ENCODE data around the gene NHP2. TPM values are rescaled to one million over a fixed set of nuclear protein-coding genes. Genes with fewer than 3 reads are reported as not detected.

Gene NHP2
- total RNA-seq, 3 donors from 2014 or later (not counting 1 experiment from before 2014, with no cell fraction given): 39.2 to 43.5 (median 40.2) TPM

DNA sequence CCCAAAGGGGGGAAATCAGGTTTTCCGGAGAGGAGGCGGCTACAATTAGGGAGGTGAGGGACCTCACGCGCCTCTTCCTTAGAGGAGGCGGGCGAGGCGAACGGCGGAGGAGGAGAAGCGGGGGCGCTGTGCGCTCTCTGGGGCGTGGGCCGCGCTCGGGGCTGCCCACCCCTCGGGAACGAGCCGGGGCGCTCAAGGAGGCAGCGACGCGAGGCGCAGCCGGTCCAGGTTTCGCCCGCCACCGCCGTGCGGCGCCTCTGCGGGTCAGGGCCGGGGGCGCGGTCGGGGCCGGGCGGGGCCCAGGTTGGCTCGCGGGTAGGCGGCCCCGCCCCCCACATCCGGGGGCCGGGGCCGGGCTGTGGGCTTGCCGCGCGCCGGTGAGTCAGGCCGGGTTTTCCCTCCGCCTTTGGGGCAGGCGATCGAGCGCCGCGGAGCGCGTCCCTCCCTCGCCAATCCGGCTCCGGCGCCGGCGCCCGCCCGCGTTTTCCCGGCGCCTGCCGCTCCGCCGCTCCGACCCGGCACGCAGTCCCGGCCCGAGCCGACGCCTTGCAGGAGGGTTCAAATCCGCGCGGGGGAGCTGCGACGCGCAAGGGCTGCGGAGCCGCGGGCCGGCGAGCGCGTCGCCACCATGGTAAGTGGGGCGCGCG, 40.4 kb downstream of the NHP2 start, which contains the start of gene N4BP3:
Gene N4BP3 (plus strand): TSS at position 392 of the 647 bp plus-strand sequence. CDS start 6,052 bp downstream, outside the sequence.
- Mint-ChIP-seq H3K27me3 (ENCODE audit: low read depth in 2 of 2) (peaks cover 8 to 25% of the 10 kb centered on the region in 2 donors), H3K4me1 (peaks cover 29 to 38% of the 10 kb centered on the region in 2 donors), H3K36me3 (no peaks in the 10 kb centered on the region), H3K4me3 (peak within 1 kb of the TSS; percentile 91), H3K27ac (peak within 1 kb of the TSS; percentile 90 to 94), H3K9me3 (no peaks in the 10 kb centered on the region)
- WGBS (ENCODE audit: insufficient coverage): under 1% methylated on average over 96 of the region's 96 CpGs
- ATAC-seq: peak; percentile 33 to 55 (median 49)
- intact Hi-C loops (cut with micrococcal nuclease): loop anchor here (10.0 kb wide), 1 partner anchor 122 kb away; the partner anchor contains the start of gene PHYKPL
- no peaks in the 10 kb centered on the region for H3K36me3 ChIP-seq (ENCODE audit: control insufficient read depth, insufficient read depth, low read length)
- peak; percentile 85 to 89 for DNase-seq
- no peaks in the 10 kb centered on the region for H3K9me3 ChIP-seq (ENCODE audit: control insufficient read depth, insufficient read depth, low read length)
- TF ChIP-seq, protein P1, sequence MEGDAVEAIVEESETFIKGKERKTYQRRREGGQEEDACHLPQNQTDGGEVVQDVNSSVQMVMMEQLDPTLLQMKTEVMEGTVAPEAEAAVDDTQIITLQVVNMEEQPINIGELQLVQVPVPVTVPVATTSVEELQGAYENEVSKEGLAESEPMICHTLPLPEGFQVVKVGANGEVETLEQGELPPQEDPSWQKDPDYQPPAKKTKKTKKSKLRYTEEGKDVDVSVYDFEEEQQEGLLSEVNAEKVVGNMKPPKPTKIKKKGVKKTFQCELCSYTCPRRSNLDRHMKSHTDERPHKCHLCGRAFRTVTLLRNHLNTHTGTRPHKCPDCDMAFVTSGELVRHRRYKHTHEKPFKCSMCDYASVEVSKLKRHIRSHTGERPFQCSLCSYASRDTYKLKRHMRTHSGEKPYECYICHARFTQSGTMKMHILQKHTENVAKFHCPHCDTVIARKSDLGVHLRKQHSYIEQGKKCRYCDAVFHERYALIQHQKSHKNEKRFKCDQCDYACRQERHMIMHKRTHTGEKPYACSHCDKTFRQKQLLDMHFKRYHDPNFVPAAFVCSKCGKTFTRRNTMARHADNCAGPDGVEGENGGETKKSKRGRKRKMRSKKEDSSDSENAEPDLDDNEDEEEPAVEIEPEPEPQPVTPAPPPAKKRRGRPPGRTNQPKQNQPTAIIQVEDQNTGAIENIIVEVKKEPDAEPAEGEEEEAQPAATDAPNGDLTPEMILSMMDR (IDR thresholded peaks at IDR 0.05): no peak
- peaks cover 2% of the 10 kb centered on the region for H3K27me3 ChIP-seq (ENCODE audit: control insufficient read depth, insufficient read depth, low read length)
- peak within 1 kb of the TSS; percentile 41 for H3K4me3 ChIP-seq (ENCODE audit: low read length)
- H3K4me1 ChIP-seq (ENCODE audit: control insufficient read depth, insufficient read depth, low read length): peaks cover 61% of the 10 kb centered on the region
- peak within 1 kb of the TSS; percentile 60 for H3K27ac ChIP-seq (ENCODE audit: low read length)

DNA sequence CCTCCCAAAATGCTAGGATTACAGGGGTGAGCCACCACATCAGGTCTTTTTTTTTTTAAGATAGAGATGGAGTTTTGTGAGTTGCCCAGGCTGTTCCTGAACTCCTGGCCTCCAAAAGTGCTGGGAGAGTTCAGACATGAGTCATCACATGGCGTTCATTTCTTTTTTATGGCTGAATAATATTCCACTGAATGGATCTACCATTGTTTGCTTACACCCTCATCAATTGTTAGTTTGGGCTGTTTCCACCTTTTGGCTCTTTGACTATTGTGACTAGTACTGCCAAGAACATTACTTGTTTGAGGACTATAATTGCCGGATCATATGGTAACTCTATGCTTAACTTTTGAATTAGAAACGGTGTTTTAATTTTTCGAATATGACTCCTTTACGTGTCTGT, 41.1 kb downstream of the NHP2 start:
- Histone ChIP-seq H3K36me3 (ENCODE audit: control insufficient read depth, insufficient read depth, low read length) (no peaks in the 10 kb centered on the region), H3K27ac (ENCODE audit: low read length) (no peak overlapping the region), H3K4me1 (ENCODE audit: control insufficient read depth, insufficient read depth, low read length) (peaks cover 54% of the 10 kb centered on the region), H3K27me3 (ENCODE audit: control insufficient read depth, insufficient read depth, low read length) (peaks cover 2% of the 10 kb centered on the region), H3K4me3 (ENCODE audit: low read length) (no peak overlapping the region), H3K9me3 (ENCODE audit: control insufficient read depth, insufficient read depth, low read length) (no peaks in the 10 kb centered on the region)
- H3K9me3 Mint-ChIP-seq: no peaks in the 10 kb centered on the region
- H3K36me3 Mint-ChIP-seq: no peaks in the 10 kb centered on the region
- DNase-seq (no peak), ATAC-seq (no peak)
- H3K27ac Mint-ChIP-seq: peak overlapping the region; percentile 82 to 84
- H3K4me3 Mint-ChIP-seq: peak overlapping the region; percentile 83
- TF ChIP-seq, protein P1 (IDR thresholded peaks at IDR 0.05): no peak
- peaks cover 8 to 28% of the 10 kb centered on the region in 2 donors for H3K27me3 Mint-ChIP-seq (ENCODE audit: low read depth in 2 of 2)
- H3K4me1 Mint-ChIP-seq: peaks cover 29 to 38% of the 10 kb centered on the region in 2 donors
- intact Hi-C loops (cut with micrococcal nuclease): loop anchor here (10.0 kb wide), 1 partner anchor 122 kb away; the partner anchor contains the start of gene PHYKPL
- WGBS (ENCODE audit: insufficient coverage): 73% methylated on average over 5 of the region's 5 CpGs

DNA sequence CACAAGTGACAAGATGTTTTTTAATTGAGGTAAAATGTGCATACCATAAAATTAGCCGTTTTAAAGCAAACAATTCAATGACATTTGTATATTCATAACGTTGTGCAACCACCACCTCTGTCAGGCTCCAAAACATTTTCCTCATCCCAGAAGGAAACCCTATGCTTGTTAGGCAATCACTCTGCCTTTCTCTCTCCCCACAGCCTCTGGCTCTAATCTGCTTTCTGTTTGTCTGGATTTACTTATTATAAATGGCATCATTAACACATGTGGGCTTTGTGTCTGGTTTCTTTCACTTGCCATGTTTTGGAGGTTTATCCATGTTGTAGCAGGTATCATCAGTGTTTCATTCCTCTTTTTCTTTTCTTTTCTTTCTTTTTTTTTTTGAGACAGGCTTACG, 41.8 kb downstream of the NHP2 start:
- TF ChIP-seq, protein P1 (IDR thresholded peaks at IDR 0.05): no peak
- DNase-seq (no peak), ATAC-seq (no peak)
- no peak overlapping the region for H3K4me3 Mint-ChIP-seq
- peaks cover 8 to 28% of the 10 kb centered on the region in 2 donors for H3K27me3 Mint-ChIP-seq (ENCODE audit: low read depth in 2 of 2)
- no peak overlapping the region for H3K27ac Mint-ChIP-seq
- peaks cover 26 to 36% of the 10 kb centered on the region in 2 donors for H3K4me1 Mint-ChIP-seq
- no peak overlapping the region for H3K4me3 ChIP-seq (ENCODE audit: low read length)
- H3K27ac ChIP-seq (ENCODE audit: low read length): no peak overlapping the region
- H3K9me3 Mint-ChIP-seq: no peaks in the 10 kb centered on the region
- peaks cover 48% of the 10 kb centered on the region for H3K4me1 ChIP-seq (ENCODE audit: control insufficient read depth, insufficient read depth, low read length)
- no peaks in the 10 kb centered on the region for H3K36me3 ChIP-seq (ENCODE audit: control insufficient read depth, insufficient read depth, low read length)
- intact Hi-C loops (cut with micrococcal nuclease): loop anchor here (10.0 kb wide), 1 partner anchor 123 kb away; the partner anchor contains the start of gene PHYKPL
- WGBS (ENCODE audit: insufficient coverage): 80% methylated on average over 3 of the region's 3 CpGs
- no peaks in the 10 kb centered on the region for H3K9me3 ChIP-seq (ENCODE audit: control insufficient read depth, insufficient read depth, low read length)
- peaks cover 2% of the 10 kb centered on the region for H3K27me3 ChIP-seq (ENCODE audit: control insufficient read depth, insufficient read depth, low read length)
- no peaks in the 10 kb centered on the region for H3K36me3 Mint-ChIP-seq
